ENCODE measurements around the gene CCNL2.

The CCNL2 gene

GRCh38 chr1:1342061-1342562 lies 57.0 kb downstream of the CCNL2 start:
- Histone ChIP-seq H3K4me1 (ENCODE audit: low read depth, poor library complexity, severe bottlenecking) (no peaks in the 10 kb centered on the region), H3K27ac (no peak overlapping the region), H3K4me2 (no peak overlapping the region), H4K20me1 (ENCODE audit: insufficient read depth) (no peaks in the 10 kb centered on the region), H2AFZ (ENCODE audit: low read depth) (no peak overlapping the region), H3K4me3 (IDR thresholded peaks at IDR 0.05; ENCODE audit: insufficient read depth, low read depth, low read length) (no peak overlapping the region), H3K79me2 (ENCODE audit: insufficient read depth, low read depth) (no peaks in the 10 kb centered on the region), H3K9ac (no peak overlapping the region), H3K36me3 (ENCODE audit: insufficient read depth) (no peaks in the 10 kb centered on the region), H3K27me3 (ENCODE audit: insufficient read depth, low read depth) (no peaks in the 10 kb centered on the region)
- TF ChIP-seq CTCF (conservative IDR thresholded peaks at IDR 0.05; ENCODE audit: low read depth, low read length) = no peak

GRCh38 chr1:1341549-1342021 lies 57.5 kb downstream of the CCNL2 start:
- no peaks in the 10 kb centered on the region for H3K36me3 ChIP-seq (ENCODE audit: insufficient read depth)
- no peak overlapping the region for H3K4me3 ChIP-seq (IDR thresholded peaks at IDR 0.05; ENCODE audit: insufficient read depth, low read depth, low read length)
- no peaks in the 10 kb centered on the region for H3K27me3 ChIP-seq (ENCODE audit: insufficient read depth, low read depth)
- H3K9ac ChIP-seq = no peak overlapping the region
- H3K79me2 ChIP-seq (ENCODE audit: insufficient read depth, low read depth) = no peaks in the 10 kb centered on the region
- no peak overlapping the region for H3K27ac ChIP-seq
- H4K20me1 ChIP-seq (ENCODE audit: insufficient read depth) = no peaks in the 10 kb centered on the region
- H2AFZ ChIP-seq (ENCODE audit: low read depth) = no peak overlapping the region
- H3K4me1 ChIP-seq (ENCODE audit: low read depth, poor library complexity, severe bottlenecking) = no peaks in the 10 kb centered on the region
- no peak for TF ChIP-seq CTCF (conservative IDR thresholded peaks at IDR 0.05; ENCODE audit: low read depth, low read length)
- no peak overlapping the region for H3K4me2 ChIP-seq

- no peak for TF ChIP-seq CTCF (conservative IDR thresholded peaks at IDR 0.05; ENCODE audit: low read depth, low read length)
- Histone ChIP-seq H3K79me2 (ENCODE audit: insufficient read depth, low read depth) (no peaks in the 10 kb centered on the region), H3K4me2 (no peak overlapping the region), H2AFZ (ENCODE audit: low read depth) (no peak overlapping the region), H3K4me1 (ENCODE audit: low read depth, poor library complexity, severe bottlenecking) (no peaks in the 10 kb centered on the region), H3K27me3 (ENCODE audit: insufficient read depth, low read depth) (no peaks in the 10 kb centered on the region), H3K9ac (no peak overlapping the region), H3K27ac (no peak overlapping the region), H4K20me1 (ENCODE audit: insufficient read depth) (no peaks in the 10 kb centered on the region), H3K36me3 (ENCODE audit: insufficient read depth) (no peaks in the 10 kb centered on the region), H3K4me3 (IDR thresholded peaks at IDR 0.05; ENCODE audit: insufficient read depth, low read depth, low read length) (no peak overlapping the region)
Measured at GRCh38 chr1:1340791-1341548, 58.2 kb downstream of the CCNL2 start.

GRCh38 chr1:1340185-1340584 lies 59.0 kb downstream of the CCNL2 start:
- no peaks in the 10 kb centered on the region for H3K36me3 ChIP-seq (ENCODE audit: insufficient read depth)
- TF ChIP-seq CTCF (conservative IDR thresholded peaks at IDR 0.05; ENCODE audit: low read depth, low read length) = no peak
- H3K4me2 ChIP-seq = no peak overlapping the region
- no peak overlapping the region for H3K9ac ChIP-seq
- no peaks in the 10 kb centered on the region for H3K4me1 ChIP-seq (ENCODE audit: low read depth, poor library complexity, severe bottlenecking)
- H3K4me3 ChIP-seq (IDR thresholded peaks at IDR 0.05; ENCODE audit: insufficient read depth, low read depth, low read length) = no peak overlapping the region
- H4K20me1 ChIP-seq (ENCODE audit: insufficient read depth) = no peaks in the 10 kb centered on the region
- no peaks in the 10 kb centered on the region for H3K27me3 ChIP-seq (ENCODE audit: insufficient read depth, low read depth)
- H2AFZ ChIP-seq (ENCODE audit: low read depth) = no peak overlapping the region
- H3K27ac ChIP-seq = no peak overlapping the region
- H3K79me2 ChIP-seq (ENCODE audit: insufficient read depth, low read depth) = no peaks in the 10 kb centered on the region

Measured in KMS-11 (cell line).